ENCODE data around the gene MORF4L1. TPM values are rescaled to one million over a fixed set of nuclear protein-coding genes. Genes with fewer than 3 reads are reported as not detected.

Gene MORF4L1
- total and polyA plus RNA-seq, 10 of the 15 experiments (the other 5 are each of a cell fraction or from before 2014, with no cell fraction given): 113 to 636 (median 229) TPM

- TF ChIP-seq SMC3 (IDR thresholded peaks at IDR 0.05; ENCODE audit: borderline replicate concordance, low read length): 0 out of 2 replicates have a peak, but pooled peaks have one; percentile 20
- no peak for TF ChIP-seq CEBPB (IDR thresholded peaks at IDR 0.05; ENCODE audit: borderline replicate concordance in 1 of 2, low read depth in 2 of 2, low read length in 2 of 2)
- no peak for TF ChIP-seq EGR1 (IDR thresholded peaks at IDR 0.05; ENCODE audit: borderline replicate concordance in 1 of 2, low read depth in 2 of 2, low read length in 2 of 2)
- TF ChIP-seq HSF1 (IDR thresholded peaks at IDR 0.05; ENCODE audit: low read depth, low read length): no peak
- peak; percentile 20 to 42 (median 22); a peak in 3 of 6 replicates for TF ChIP-seq CTCF (IDR thresholded peaks at IDR 0.05 in 2 of 3, conservative IDR thresholded peaks at IDR 0.05 in 1 of 3; ENCODE audit: control insufficient read depth in 2 of 3, extremely low read depth in 1 of 3, insufficient read depth in 1 of 3, low read depth in 3 of 3, low read length in 3 of 3)
- no peak for TF ChIP-seq CHD2 (IDR thresholded peaks at IDR 0.05; ENCODE audit: borderline replicate concordance, low read depth, low read length)
- no peak for TF ChIP-seq FOXK2 (IDR thresholded peaks at IDR 0.05)
- TF ChIP-seq PAX8 (IDR thresholded peaks at IDR 0.05): no peak
- no peak for TF ChIP-seq SKIL (IDR thresholded peaks at IDR 0.05; ENCODE audit: low read depth, poor library complexity, severe bottlenecking)
- TF ChIP-seq CREM (IDR thresholded peaks at IDR 0.05; ENCODE audit: low read depth): no peak
- no peak for TF ChIP-seq BCL3 (IDR thresholded peaks at IDR 0.05; ENCODE audit: borderline replicate concordance, insufficient read depth, low read depth, low read length, poor library complexity, severe bottlenecking)
Observed at GRCh38 chr15:78914027-78914764, 41.5 kb downstream of the MORF4L1 start (continued).

All from GM12878 (cell line).